Thyroid gland (tissue), 4 donors: ENCODE results near the gene ANKMY1. TPM values are rescaled to one million over a fixed set of nuclear protein-coding genes. Genes with fewer than 3 reads are reported as not detected.

Experiments used
- DNase-seq, 2 donors: peaks; one replicate each; pipeline ENCODE4 v3.0.0-alpha.2; 2019
- H3K27ac ChIP-seq, 3 donors: fragments of 200-600 bp; sonication (generic); 1 replicate in 2 of 3; 2 replicates in 1 of 3; pipeline ENCODE4 v1.5.1; 2016 to 2019; ENCODE audit warnings: mild to moderate bottlenecking in 1 of 3, moderate library complexity in 1 of 3
- H3K27me3 ChIP-seq: fragments of 200-600 bp; sonication (generic); one replicate; pipeline ENCODE4 v1.5.1; 2019
- H3K36me3 ChIP-seq, 2 donors: fragments of 200-600 bp; sonication (generic); one replicate each; pipeline ENCODE4 v1.5.1; 2016 to 2019
- H3K4me1 ChIP-seq, 2 donors: fragments of 200-600 bp; sonication (generic); one replicate each; pipeline ENCODE4 v1.5.1; 2017 to 2019
- H3K4me3 ChIP-seq, 3 donors: fragments of 200-600 bp; sonication (generic); replicated peaks in 1 of 3; 1 replicate in 2 of 3; 2 replicates in 1 of 3; pipeline ENCODE4 v1.5.1; 2016; ENCODE audit warnings: mild to moderate bottlenecking in 1 of 3
- H3K9me3 ChIP-seq: fragments of 200-600 bp; sonication (generic); one replicate; pipeline ENCODE4 v1.5.1; 2017
- POLR2A ChIP-seq, 2 donors: fragments of 450-650 bp; IDR thresholded peaks; one replicate each; pipeline ENCODE4 v1.6.1; 2017; ENCODE audit warnings: antibody characterized with exemption in 2 of 2, mild to moderate bottlenecking in 2 of 2, moderate library complexity in 1 of 2
- WGBS, 2 donors: methylation state at CpG; one replicate each; pipeline ENCODE4 v1.1.5; 2017; 5-methylcytosine and 5-hydroxymethylcytosine counted together
- intact Hi-C: fragments of 100-400 bp; cut with DNase I; formaldehyde crosslinking; loops from one replicate; pipeline ENCODE4 v1.15.1; 2023
- total RNA-seq, 4 donors: library from RNA; depleted of rRNA; stranded (reverse); fragments of >200 nt; gene quantifications; one replicate each; pipeline ENCODE4 v1.2.3, GENCODE V29; 2016
- TF ChIP-seq, protein P1 (sequence below), 6 experiments: fragments of 200-600 bp in 3 of 6; fragments of 450-650 bp in 3 of 6; sonication (generic) in 3 of 6; IDR thresholded peaks; one replicate each; pipeline ENCODE4 v1.5.1; 2016 to 2019; ENCODE audit warnings: antibody characterized with exemption in 6 of 6, mild to moderate bottlenecking in 2 of 6, inconsistent platforms in 1 of 6, moderate library complexity in 1 of 6

ANKMY1 gene
- total RNA-seq, 4 donors from 2014 or later = 17.4 to 24.7 (median 21.0) TPM

DNA sequence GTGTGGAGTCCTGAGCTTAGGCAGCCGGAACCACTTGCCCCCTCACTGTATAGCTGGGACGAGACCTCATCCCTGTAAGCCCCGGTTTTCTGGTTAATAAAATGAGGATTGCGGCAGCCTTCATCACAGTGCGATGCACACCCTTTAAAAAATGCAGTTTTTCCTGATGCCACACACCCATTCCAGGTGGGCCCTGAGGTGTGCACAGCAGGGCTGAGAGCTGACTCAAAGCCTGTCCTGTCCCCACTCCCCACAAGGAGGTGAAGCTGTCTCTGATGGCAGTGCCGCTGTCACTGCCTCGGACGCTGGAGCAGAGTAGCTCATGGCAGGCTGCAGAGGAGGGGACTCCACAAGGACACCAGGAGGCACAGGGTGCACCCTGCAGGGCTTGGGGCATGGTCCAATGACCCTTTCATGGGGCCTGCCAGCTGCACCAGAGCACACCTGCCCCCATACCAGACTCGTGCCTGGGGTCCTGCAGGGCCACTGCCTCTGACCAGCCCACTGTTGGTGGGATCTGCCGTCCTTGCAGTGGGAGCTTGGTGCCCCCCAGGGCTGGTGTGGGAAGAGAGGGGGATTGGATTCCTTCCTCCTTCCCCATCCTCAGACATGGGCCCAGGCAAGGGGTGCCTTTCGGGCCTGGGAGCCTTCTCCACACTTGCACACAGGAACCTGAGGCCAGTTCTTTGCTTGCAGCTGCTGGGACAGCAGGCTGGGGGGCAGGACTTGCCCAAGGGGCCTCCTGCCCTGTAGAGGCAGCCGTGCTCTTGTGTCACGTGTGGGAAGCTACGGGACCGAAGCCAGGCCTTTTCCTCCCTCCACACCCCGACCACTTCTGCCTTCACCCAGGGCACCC is 99.5 kb downstream of the ANKMY1 start:
- Histone ChIP-seq H3K9me3 (no peaks in the 10 kb centered on the region), H3K36me3 (no peaks in the 10 kb centered on the region), H3K27ac (no peak overlapping the region), H3K4me1 (peaks cover 9 to 23% of the 10 kb centered on the region in 2 donors), H3K27me3 (no peaks in the 10 kb centered on the region), H3K4me3 (no peak overlapping the region)
- no peak for DNase-seq
- WGBS, 2 donors = 79 to 87% methylated on average over 8 to 10 of the region's 16 CpGs
- intact Hi-C loops = no loop called here
- TF ChIP-seq, protein P1, sequence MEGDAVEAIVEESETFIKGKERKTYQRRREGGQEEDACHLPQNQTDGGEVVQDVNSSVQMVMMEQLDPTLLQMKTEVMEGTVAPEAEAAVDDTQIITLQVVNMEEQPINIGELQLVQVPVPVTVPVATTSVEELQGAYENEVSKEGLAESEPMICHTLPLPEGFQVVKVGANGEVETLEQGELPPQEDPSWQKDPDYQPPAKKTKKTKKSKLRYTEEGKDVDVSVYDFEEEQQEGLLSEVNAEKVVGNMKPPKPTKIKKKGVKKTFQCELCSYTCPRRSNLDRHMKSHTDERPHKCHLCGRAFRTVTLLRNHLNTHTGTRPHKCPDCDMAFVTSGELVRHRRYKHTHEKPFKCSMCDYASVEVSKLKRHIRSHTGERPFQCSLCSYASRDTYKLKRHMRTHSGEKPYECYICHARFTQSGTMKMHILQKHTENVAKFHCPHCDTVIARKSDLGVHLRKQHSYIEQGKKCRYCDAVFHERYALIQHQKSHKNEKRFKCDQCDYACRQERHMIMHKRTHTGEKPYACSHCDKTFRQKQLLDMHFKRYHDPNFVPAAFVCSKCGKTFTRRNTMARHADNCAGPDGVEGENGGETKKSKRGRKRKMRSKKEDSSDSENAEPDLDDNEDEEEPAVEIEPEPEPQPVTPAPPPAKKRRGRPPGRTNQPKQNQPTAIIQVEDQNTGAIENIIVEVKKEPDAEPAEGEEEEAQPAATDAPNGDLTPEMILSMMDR (IDR thresholded peaks at IDR 0.05) = no peak
- TF ChIP-seq POLR2A (IDR thresholded peaks at IDR 0.05) = no peak

DNA sequence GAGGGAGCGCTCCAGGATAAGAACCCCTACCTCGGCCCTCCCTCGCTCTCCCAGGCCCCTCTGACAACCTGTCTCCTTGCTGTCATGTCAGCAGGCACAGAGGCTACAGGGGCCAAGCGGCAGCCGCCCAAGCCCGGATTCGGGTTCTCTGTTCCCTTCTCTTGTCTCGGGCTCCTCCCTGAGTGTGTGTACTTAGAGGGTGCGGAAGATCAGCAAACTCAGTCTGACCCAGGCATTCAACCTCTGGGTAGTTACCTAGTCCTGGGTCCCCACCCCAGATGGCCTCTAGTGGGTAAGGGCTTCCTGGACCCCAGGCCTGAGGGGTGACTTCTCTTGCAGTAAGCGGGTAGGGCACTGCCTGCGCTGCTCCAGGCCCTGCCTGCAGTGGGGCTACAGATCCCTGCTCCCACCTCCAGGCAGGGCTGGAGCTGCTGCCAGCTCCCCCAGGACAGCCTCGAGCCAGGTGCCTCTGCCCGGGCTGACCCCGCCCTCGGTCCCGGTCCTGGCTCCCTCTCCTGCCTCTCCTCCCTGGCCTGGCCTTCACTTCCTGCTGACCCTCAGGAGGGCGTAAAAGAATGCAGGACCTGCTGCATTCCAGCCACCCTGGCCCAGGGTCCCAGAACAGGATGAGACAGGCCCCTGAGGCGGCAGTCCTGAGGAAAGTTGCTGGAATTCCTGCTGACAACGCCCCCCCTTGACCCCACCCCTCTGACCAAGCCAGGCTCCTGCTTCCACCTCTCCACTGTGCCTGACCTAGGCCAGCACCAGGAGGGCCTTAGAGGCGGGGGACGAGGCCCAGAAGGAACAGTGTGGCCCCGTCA is 100.4 kb downstream of the ANKMY1 start:
- peaks cover 9 to 23% of the 10 kb centered on the region in 2 donors for H3K4me1 ChIP-seq

DNA sequence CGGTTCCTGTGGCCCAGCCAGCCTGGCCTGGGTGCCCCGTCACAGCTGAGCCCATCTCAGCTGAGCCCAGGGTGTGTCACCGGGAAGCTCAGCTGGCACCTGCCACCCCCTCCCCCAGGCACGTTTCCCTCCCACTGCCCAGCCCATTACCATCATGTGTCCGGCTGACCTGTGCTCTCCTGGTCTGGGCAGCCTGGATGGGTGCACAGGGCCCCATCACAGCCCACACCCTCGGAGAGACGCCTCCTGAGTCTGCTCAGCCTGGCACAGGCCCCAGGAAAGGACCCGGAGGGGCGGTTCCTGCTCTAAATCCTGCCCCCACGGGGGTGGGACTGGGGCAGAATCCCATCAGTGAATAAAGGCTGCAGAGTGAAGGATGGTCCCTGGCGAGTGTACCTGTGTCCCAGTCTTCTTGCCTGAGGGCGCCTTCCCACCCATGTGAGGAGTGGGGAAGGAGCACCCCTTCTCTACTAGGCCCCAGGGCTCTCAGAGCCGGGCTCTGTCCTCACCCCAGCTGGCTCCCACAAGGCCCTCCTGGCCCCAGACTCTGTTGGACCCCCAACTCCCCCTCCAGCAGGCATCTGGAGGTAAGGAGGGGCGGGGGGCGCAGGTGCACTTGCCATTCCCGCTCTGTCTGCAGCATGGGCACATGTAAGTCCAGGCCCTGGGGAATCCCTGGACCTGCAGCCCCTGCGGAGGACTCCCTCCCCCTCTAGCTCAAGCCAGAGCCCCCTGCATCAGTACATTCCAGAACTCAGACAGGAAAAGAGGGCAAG is 101.2 kb downstream of the ANKMY1 start:
- Histone ChIP-seq H3K27me3 (no peaks in the 10 kb centered on the region), H3K9me3 (no peaks in the 10 kb centered on the region), H3K27ac (no peak overlapping the region), H3K4me3 (no peak overlapping the region), H3K36me3 (no peaks in the 10 kb centered on the region), H3K4me1 (peaks cover 9 to 31% of the 10 kb centered on the region in 2 donors)
- TF ChIP-seq, protein P1 (IDR thresholded peaks at IDR 0.05) = no peak
- no peak for TF ChIP-seq POLR2A (IDR thresholded peaks at IDR 0.05)
- intact Hi-C loops = no loop called here
- DNase-seq = peak in 1 of 2 donors; percentile 28
- 70 to 75% methylated on average over 9 to 11 of the region's 17 CpGs for WGBS, 2 donors

More for the DNA sequence above, 100.4 kb downstream of the ANKMY1 start:
- intact Hi-C loops = no loop called here
- Histone ChIP-seq H3K9me3 (no peaks in the 10 kb centered on the region), H3K27ac (no peak overlapping the region), H3K36me3 (no peaks in the 10 kb centered on the region), H3K4me3 (no peak overlapping the region), H3K27me3 (no peaks in the 10 kb centered on the region)
- TF ChIP-seq, protein P1 (IDR thresholded peaks at IDR 0.05) = no peak
- TF ChIP-seq POLR2A (IDR thresholded peaks at IDR 0.05) = no peak
- DNase-seq = no peak
- WGBS, 2 donors = 77 to 88% methylated on average over 14 to 17 of the region's 22 CpGs

DNA sequence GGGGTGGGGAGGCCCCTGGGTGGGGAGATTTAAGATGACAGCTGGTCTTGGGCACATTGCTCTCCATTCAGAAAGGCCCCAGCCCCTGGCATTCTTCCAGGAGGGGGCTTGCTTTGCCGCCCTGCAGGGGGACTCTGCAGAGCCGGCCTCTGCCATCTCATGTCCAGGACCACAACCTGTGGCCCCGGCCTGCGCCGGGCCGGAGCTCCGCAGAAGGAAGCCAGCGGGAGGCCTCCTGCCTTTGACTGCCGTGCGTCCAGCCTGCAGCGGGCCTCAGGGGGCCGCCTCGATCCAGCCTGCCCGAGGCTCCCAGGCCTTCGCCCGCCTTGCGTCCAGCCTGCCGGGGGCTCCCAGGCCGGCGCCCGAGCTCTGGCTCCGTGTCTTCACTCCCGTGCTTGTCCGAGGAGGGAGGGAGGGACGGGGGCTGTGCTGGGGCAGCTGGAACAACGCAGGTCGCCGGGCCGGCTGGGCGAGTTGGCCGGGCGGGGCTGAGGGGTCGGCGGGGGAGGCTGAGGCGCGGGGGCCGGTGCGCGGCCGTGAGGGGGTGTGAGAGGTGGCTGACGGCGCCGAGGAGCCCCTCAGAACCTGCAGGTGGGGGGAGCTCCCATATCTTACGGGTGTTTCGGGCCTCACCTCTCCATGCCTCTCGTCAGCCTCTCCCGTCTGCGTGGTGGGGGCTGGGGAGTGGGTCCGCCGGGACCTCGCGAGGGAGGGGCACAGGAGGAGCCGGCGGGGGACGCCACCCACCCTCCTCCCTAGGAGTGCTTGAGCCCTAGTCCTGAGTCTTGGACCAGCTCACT is 101.9 kb downstream of the ANKMY1 start:
- Histone ChIP-seq H3K36me3 (no peaks in the 10 kb centered on the region), H3K27me3 (no peaks in the 10 kb centered on the region), H3K4me3 (peak overlapping the region in 1 of 3 donors; percentile 17), H3K4me1 (peaks cover 9 to 32% of the 10 kb centered on the region in 2 donors), H3K27ac (no peak overlapping the region), H3K9me3 (no peaks in the 10 kb centered on the region)
- WGBS, 2 donors = 8 to 17% methylated on average over 2 to 9 of the region's 55 CpGs
- TF ChIP-seq, protein P1 (IDR thresholded peaks at IDR 0.05) = no peak
- no peak for TF ChIP-seq POLR2A (IDR thresholded peaks at IDR 0.05)
- intact Hi-C loops = no loop called here
- peak; percentile 61 to 68 for DNase-seq
